GM10266 (cell line): ENCODE results near the gene PIGBOS1.

Experiments used
- DNase-seq: peaks from one replicate; pipeline ENCODE4 v3.0.0; 2012; ENCODE audit errors: extremely low spot score
- TF ChIP-seq, protein P1 (sequence below): IDR thresholded peaks from 2 replicates; pipeline ENCODE4 v1.5.1; 2012; ENCODE audit warnings: mild to moderate bottlenecking, low read depth; ENCODE audit not compliant: control insufficient read depth, insufficient read depth; ENCODE audit errors: missing control alignments

Gene PIGBOS1

DNA sequence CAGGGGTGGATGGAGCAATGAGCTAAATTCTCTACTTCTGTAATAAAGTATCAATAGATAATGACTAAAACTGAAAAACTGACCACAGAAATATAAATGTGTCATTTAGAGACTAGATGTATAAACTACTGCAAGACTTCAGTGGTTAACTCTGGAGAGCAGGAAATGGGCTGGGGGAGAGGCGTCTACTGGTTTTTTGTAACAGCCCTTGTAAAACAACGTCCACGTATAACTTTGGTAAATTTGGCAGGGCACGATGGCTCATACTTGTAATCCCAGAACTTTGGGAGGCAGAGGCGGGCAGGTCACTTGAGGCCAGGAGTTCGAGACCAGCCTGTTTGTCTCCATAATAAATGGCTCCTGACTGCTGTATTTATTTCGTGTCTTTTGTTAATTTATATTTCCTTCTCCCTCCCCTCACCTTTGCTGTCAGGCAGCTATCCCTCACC is 41.8 kb downstream of the PIGBOS1 start:
- TF ChIP-seq, protein P1, sequence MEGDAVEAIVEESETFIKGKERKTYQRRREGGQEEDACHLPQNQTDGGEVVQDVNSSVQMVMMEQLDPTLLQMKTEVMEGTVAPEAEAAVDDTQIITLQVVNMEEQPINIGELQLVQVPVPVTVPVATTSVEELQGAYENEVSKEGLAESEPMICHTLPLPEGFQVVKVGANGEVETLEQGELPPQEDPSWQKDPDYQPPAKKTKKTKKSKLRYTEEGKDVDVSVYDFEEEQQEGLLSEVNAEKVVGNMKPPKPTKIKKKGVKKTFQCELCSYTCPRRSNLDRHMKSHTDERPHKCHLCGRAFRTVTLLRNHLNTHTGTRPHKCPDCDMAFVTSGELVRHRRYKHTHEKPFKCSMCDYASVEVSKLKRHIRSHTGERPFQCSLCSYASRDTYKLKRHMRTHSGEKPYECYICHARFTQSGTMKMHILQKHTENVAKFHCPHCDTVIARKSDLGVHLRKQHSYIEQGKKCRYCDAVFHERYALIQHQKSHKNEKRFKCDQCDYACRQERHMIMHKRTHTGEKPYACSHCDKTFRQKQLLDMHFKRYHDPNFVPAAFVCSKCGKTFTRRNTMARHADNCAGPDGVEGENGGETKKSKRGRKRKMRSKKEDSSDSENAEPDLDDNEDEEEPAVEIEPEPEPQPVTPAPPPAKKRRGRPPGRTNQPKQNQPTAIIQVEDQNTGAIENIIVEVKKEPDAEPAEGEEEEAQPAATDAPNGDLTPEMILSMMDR = no peak
- DNase-seq = peak; percentile 62

DNA sequence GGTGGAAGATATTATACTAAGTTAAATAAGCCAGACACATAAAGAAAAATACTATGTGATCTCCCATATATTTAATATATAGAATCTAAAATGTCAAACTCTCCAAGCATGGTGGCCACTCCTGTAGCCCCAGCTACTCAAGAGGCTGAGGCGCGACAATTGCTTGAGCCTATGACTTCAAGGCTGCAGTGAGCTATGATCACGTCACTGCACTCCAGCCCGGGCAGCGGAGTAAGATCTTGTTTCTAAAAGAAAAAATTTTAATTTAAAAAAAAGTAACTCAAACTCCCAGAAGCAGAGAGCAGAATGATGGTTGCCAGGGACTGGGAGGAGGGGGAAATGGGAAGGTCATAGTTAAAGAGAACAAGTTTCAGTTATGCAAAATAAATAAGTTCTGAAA is 42.6 kb downstream of the PIGBOS1 start:
- TF ChIP-seq, protein P1 = no peak

DNA sequence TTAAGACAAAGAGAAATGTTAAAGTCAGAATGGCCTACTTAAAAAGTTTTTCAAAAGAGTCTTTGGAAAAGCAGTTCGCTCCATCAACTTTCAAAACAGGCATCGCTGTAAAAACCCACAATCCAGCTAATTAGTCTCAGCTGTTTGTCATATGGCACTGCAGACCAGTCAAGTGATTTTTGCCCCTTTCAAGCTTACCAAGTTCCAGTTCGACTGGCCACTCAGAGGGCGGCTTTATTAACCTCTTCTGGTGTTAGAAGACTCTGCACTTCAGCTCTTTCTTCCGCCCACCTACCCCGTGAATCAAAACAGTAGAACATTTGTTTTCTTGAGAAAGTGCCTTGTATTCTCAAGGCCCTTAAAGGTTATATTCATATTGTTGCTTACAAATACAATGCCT is 48.6 kb downstream of the PIGBOS1 start:
- TF ChIP-seq, protein P1 = no peak
- DNase-seq = no peak

More for the DNA sequence above, 42.6 kb downstream of the PIGBOS1 start:
- no peak for DNase-seq

DNA sequence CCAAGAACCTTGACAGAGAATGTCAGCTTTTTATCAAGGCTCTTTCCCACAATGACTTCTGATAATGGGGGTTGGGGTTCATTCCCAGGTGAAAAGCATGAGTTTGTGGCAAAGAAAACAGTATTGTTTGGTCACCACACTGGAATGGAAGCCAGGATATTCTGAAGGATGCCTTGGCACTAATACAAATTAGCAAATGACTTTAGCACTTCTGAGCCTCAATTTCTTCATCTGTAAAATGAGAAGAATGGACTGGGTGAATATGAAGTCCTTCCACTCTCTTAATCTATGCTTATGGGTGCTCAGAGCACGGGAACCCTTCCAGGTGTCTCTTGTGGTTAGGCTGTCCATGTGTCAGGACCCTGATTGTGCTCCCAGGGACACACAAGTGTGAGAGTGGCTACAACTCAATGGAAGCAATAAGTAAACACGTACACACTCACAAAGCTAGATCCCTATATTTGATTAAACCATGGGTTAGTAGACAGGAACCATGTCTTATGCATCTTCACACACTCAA is 50.7 kb downstream of the PIGBOS1 start:
- TF ChIP-seq, protein P1 = no peak
- no peak for DNase-seq

DNA sequence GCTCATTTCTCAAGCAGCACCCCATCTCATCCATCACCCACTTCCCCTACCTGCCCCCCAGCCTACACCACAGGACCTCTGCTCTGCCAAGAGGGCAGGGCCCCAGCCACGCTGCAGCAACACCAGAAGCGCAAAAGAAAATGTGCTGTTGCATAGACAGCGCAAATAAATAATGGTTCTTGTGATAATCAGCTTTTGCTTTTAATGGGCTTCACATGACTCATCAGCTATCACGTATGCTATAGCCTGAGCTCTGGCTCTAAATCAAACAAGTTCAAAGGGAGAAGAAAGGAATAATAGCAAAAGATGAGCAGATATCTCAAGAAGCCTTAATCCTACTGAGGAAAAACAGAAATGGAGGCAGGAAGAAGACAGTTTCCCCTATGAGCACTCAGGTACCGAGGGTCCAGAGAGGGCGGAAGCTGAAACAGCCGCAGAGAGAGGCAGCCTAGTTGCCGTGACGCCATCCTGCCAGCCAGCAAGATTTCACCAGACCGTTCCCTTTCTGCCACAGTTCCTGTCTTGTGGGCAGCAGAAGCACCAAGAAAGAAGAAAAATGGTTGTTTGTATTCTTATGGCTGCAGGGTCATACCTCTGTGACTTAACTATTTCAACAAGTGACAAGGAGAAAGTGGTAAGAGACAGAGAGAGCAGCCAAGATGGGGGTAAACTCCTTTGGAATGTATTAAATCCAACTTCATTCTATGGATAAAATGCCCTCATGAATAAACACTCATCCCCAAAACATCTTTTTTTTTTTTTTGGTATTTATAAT is 51.3 kb downstream of the PIGBOS1 start:
- DNase-seq = no peak
- TF ChIP-seq, protein P1 = no peak
